ENCODE data around the gene IMMT.
"Not testable (repeated sequence)": the region's sequence is repeated elsewhere in the genome, so short reads cannot be mapped to it uniquely, and the experiment has no call there.

Gene IMMT

DNA sequence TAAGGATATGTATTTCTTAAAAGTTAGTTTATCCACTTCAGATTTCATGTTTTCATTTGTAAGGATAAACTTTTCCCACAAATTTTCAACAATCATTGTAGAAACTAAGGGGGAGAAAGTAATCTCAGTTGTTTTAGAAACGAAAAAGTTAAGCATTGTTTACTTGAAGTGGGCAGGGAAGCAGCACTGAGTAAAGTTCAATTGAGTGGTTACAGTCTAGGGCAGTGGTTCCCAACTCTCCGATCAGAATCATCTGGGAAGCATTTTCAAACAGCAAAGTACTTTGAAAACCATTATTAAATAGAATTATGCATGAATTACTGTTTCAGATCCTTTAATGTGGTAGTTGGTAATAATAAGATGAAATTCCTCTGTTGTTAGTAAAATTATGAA, 16.5 kb upstream of the IMMT start:
- H3K4me3 ChIP-seq (ENCODE audit: low read depth, low read length): no peak overlapping the region
- no peak for DNase-seq (ENCODE audit: low read depth)
- TF ChIP-seq, protein P1, sequence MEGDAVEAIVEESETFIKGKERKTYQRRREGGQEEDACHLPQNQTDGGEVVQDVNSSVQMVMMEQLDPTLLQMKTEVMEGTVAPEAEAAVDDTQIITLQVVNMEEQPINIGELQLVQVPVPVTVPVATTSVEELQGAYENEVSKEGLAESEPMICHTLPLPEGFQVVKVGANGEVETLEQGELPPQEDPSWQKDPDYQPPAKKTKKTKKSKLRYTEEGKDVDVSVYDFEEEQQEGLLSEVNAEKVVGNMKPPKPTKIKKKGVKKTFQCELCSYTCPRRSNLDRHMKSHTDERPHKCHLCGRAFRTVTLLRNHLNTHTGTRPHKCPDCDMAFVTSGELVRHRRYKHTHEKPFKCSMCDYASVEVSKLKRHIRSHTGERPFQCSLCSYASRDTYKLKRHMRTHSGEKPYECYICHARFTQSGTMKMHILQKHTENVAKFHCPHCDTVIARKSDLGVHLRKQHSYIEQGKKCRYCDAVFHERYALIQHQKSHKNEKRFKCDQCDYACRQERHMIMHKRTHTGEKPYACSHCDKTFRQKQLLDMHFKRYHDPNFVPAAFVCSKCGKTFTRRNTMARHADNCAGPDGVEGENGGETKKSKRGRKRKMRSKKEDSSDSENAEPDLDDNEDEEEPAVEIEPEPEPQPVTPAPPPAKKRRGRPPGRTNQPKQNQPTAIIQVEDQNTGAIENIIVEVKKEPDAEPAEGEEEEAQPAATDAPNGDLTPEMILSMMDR (conservative IDR thresholded peaks at IDR 0.05; ENCODE audit: low read depth, low read length): no peak

DNA sequence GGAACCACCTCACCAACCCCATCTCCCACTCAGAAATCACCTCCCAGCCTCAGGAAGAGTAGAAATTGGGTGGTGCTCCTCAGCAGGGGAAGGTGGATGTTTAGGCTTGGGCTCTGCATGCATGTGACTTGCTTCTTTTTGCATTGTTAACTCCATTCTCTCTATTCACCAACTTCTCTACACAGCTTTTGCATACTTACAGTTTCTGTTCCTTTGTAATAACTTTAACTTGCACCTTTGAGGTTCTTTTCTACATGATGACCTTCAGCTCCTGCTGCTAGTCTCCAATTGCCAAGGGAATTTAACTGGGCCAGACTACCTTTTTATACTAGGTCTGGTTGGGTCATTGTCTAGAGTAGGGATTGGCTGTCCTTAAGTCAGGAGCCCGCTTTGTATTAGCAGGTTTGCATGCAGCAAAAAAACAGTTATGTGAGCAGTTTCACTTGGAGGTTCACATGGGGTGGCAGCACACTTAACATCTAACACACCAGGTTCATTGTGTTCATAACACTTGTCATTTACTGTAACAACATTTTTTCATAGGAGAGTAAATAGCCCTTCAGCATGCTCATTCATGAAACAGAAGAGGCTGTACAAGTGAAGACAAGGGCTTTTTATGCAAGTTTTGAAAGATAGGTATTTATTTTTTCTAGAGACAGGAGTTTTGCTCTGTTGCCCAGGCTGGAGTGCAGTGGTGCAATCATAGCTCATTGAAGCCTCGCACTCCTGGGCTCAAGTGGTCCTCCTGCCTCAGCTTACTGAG, 16.0 kb upstream of the IMMT start:
- no peak for DNase-seq (ENCODE audit: low read depth)
- H3K4me3 ChIP-seq (ENCODE audit: low read depth, low read length): no peak overlapping the region
- TF ChIP-seq, protein P1 (conservative IDR thresholded peaks at IDR 0.05; ENCODE audit: low read depth, low read length): no peak

DNA sequence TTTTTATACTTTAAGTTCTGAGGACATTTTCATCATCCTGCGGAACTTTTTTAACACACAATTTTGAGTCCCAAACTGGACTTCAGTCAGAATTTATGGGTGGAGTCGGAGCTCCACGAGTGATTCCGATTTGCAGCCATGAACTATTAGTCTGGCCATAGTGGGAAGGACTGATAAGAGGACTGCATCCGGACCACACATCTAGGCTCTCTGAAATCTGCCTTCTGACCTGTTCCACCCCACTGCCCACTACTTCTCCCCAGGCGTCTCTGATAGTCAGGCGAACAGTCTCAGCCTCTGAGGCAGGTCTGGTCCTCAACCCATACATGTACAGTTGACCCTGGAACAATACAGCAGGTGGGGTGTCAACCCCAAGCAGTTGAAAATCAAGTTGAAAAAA, 9.2 kb upstream of the IMMT start:
- H3K4me3 ChIP-seq (ENCODE audit: low read depth, low read length): no peak overlapping the region
- TF ChIP-seq, protein P1 (conservative IDR thresholded peaks at IDR 0.05; ENCODE audit: low read depth, low read length): no peak
- DNase-seq (ENCODE audit: low read depth): no peak

DNA sequence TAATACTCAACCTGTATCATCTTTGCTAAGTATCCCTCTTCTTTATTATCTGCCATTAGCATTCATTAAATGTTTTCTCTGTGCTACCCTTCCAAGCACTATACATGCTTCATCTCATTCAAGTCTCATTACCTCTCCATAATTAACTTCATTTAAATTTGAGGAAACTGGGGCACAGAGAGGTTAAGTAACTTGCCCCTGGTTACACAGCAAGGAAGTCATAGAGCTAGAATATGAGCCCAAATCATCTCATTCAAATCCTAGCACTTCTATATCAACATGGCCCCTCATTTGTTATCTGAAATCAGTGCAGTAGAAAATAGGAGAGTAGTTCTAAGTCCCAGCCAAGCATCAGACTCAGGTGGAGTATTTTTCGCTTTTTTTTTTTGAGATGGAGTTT, 8.4 kb upstream of the IMMT start:
- DNase-seq (ENCODE audit: low read depth): no peak
- TF ChIP-seq, protein P1 (conservative IDR thresholded peaks at IDR 0.05; ENCODE audit: low read depth, low read length): no peak
- H3K4me3 ChIP-seq (ENCODE audit: low read depth, low read length): no peak overlapping the region

DNA sequence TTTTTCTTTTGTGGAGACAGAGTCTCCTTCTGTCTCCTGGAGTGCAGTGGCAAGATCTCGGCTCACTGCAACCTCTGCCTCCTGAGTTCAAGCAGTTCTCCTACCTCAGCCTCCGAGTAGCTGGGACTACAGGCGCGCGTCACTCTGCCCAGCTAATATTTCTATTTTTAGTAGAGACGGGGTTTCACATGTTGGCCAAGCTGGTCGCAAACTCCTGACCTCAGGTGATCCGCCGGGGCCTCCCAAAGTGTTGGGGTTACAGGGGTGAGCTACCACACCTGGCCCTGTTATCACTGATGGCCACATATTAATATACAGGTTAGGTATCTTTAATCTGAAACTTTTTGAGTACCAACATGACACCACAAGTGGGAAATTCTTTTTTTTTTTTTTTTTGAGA, 7.4 kb upstream of the IMMT start:
- no peak for DNase-seq (ENCODE audit: low read depth)
- TF ChIP-seq, protein P1 (conservative IDR thresholded peaks at IDR 0.05; ENCODE audit: low read depth, low read length): no peak
- no peak overlapping the region for H3K4me3 ChIP-seq (ENCODE audit: low read depth, low read length)

DNA sequence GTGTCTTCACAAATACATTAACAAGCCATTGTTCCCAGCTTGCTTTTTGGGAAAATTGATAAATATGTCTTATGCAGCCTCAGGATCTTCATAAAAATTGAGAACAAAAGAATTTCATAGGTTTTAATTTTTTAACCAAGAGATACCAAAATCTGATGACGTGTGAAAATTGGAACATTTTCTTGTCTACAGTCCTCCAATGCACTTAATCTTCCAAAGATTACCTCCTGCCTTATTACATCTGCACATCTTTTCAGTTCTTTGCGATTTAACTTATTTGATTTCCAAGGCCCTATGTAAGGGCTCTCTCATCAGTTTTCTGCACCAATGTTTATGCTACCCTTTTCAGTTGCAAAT, 7.1 kb upstream of the IMMT start:
- DNase-seq (ENCODE audit: low read depth): no peak
- H3K4me3 ChIP-seq (ENCODE audit: low read depth, low read length): no peak overlapping the region
- TF ChIP-seq, protein P1 (conservative IDR thresholded peaks at IDR 0.05; ENCODE audit: low read depth, low read length): no peak

DNA sequence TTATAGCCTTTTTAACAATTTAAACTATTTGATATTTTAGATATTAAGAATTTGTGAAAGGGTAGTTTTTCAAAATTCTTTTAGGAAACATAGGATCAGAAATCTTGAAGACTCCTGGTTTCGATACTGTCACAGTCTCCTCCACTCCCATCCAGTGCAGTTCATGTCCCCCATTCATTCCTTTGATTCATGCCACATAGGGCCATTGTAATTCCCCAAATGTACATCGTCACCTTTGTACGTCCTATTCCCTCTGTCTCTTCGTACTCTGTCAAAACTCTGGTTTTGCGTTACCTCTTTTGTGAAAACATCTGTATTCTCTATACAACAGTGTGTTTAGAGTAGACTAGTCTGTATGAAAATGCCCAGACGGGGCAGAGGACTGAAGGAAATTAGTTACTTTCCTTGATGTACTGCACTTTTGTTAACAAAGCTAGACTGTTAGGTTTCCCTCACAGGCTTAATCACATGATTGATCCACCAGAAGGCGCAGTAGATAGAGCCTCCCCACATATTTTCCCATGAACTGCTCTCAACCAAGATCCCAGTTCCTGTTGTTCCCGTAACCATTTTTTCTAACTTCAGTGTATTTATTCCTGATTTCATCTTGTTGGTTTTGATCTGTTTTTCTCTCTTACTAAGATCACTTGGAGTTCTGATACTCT, 6.5 kb upstream of the IMMT start:
- H3K4me3 ChIP-seq (ENCODE audit: low read depth, low read length): no peak overlapping the region
- peak; percentile 48 for DNase-seq (ENCODE audit: low read depth)
- TF ChIP-seq, protein P1 (conservative IDR thresholded peaks at IDR 0.05; ENCODE audit: low read depth, low read length): no peak

DNA sequence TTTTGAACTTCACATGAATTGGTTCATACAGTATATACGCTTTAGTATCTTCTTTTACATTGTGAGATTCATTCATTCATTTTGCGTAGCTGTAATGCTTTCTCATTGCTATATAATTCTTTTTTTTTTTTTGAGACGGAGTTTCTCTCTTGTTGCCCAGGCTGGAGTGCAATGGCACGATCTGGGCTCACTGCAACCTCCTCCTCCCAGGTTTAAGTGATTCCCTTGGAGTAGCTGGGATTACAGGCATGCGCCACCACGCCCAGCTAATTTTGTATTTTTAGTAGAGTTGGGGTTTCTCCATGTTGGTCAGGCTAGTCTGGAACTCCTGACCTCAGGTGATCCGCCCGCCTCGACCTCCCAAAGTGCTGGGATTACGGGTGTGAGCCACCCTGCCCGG, 5.3 kb upstream of the IMMT start:
- not testable (repeated sequence) for DNase-seq (ENCODE audit: low read depth)
- H3K4me3 ChIP-seq (ENCODE audit: low read depth, low read length): peak overlapping the region; percentile 15

All from choroid plexus epithelial cell (primary cell).